ENCODE data around the gene TKTL1. TPM values are rescaled to one million over a fixed set of nuclear protein-coding genes. Genes with fewer than 3 reads are reported as not detected.

TKTL1 gene
- total and polyA plus RNA-seq, 2 of the 8 experiments (the other 6 are each of a cell fraction or from before 2014, with no cell fraction given), result 0.05 TPM; not detected in 1

DNA sequence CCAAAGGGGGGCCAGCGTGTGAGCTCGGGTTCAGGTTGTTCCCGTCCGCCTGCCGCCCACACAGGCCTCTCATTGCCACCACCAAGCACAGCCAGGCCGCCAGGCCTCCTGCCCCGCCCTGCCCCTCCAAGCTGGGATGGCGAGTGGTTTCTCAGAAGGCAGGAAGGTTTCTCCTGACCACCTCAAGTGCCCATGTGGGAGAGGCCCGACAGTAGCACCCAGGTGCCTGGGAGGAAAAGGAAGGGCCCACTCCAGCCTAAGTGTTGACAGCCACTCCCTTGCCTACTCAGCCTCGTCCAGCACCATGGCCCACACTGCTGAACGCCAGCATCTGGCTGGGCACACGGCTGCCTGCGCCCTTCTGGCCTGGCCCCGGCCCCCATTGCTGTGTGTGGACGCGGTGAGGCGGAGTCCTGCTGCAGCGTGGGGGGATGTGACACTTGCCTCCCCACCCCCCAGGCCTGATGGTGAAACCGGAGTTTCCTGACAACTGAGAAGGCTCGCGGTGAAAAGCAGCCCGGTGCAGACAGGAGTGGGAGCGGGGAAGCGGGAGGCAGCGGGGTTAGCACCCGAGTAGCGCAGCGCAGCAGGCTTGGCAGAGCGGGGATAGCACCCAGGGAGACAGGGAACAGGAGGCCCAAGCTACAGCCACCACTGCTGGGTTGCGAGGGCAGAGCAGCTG lies 59.6 kb downstream of the TKTL1 start (continued):
- TF ChIP-seq EGR1 (IDR thresholded peaks at IDR 0.05; ENCODE audit: borderline replicate concordance, low read depth, low read length), result no peak
- TF ChIP-seq EZH2 (IDR thresholded peaks at IDR 0.05; ENCODE audit: low read depth, low read length, severe bottlenecking), result no peak
- no peak for TF ChIP-seq BCL11A (IDR thresholded peaks at IDR 0.05; ENCODE audit: low read depth in 2 of 2, low read length in 2 of 2)
